ENCODE measurements around the gene MC1R.
"Not testable (repeated sequence)": the region's sequence is repeated elsewhere in the genome, so short reads cannot be mapped to it uniquely, and the experiment has no call there.

The MC1R gene

GRCh38 chr16:89962754-89963498 is 44.3 kb downstream of the MC1R start:
- DNase-seq (ENCODE audit: low read depth): no peak

- no peak for DNase-seq (ENCODE audit: low read depth)
Measured at GRCh38 chr16:89964201-89964600, 45.5 kb downstream of the MC1R start.

GRCh38 chr16:89965447-89966225 is 47.0 kb downstream of the MC1R start:
- DNase-seq (ENCODE audit: low read depth): no peak

GRCh38 chr16:89966756-89967155 is 48.1 kb downstream of the MC1R start:
- DNase-seq (ENCODE audit: low read depth): no peak

GRCh38 chr16:89967436-89967835 is 48.8 kb downstream of the MC1R start:
- DNase-seq (ENCODE audit: low read depth): not testable (repeated sequence)

- not testable (repeated sequence) for DNase-seq (ENCODE audit: low read depth)
Measured at GRCh38 chr16:89968074-89968473, 49.4 kb downstream of the MC1R start.

- DNase-seq (ENCODE audit: low read depth): no peak
Measured at GRCh38 chr16:89969741-89970410, 51.2 kb downstream of the MC1R start.

All from stimulated activated CD8-positive, alpha-beta memory T cell treated with anti-CD3 and anti-CD28 coated beads, Interleukin-12 subunit alpha, Interleukin-12 subunit beta, amount 100 ng/mL, for 1 hour (primary cell).